WI38 (cell line): ENCODE data around the gene BTBD6.

Source experiments
- H3K4me3 ChIP-seq: 2 replicates; pipeline ENCODE4 v1.5.1; 2011; ENCODE audit warnings: low read depth, mild to moderate bottlenecking, control low read depth, low read length
- TF ChIP-seq, protein P1 (sequence below): IDR thresholded peaks from 2 replicates; pipeline ENCODE4 v1.5.1; 2012; ENCODE audit warnings: low read depth, mild to moderate bottlenecking, control low read depth, low read length

The BTBD6 gene

GRCh38 chr14:105279642-105280361 is 31.5 kb downstream of the BTBD6 start:
- TF ChIP-seq, protein P1, sequence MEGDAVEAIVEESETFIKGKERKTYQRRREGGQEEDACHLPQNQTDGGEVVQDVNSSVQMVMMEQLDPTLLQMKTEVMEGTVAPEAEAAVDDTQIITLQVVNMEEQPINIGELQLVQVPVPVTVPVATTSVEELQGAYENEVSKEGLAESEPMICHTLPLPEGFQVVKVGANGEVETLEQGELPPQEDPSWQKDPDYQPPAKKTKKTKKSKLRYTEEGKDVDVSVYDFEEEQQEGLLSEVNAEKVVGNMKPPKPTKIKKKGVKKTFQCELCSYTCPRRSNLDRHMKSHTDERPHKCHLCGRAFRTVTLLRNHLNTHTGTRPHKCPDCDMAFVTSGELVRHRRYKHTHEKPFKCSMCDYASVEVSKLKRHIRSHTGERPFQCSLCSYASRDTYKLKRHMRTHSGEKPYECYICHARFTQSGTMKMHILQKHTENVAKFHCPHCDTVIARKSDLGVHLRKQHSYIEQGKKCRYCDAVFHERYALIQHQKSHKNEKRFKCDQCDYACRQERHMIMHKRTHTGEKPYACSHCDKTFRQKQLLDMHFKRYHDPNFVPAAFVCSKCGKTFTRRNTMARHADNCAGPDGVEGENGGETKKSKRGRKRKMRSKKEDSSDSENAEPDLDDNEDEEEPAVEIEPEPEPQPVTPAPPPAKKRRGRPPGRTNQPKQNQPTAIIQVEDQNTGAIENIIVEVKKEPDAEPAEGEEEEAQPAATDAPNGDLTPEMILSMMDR: no peak
- H3K4me3 ChIP-seq: no peak overlapping the region

DNA sequence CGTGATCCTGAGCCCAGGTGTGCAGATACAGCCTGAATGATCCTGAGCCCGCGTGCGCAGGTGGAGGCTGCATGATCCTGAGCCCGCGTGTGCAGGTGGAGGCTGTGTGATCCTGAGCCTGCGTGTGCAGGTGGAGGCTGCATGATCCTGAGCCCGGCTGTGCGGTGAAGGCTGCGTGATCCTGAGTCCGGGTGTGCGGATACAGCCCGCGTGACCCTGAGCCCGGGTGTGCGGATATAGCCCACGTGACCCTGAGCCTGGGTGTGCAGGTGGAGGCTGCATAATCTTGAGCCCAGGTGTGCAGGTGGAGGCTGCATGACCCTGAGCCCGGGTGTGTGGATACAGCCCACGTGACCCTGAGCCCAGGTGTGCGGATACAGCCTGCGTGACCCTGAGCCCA is 32.2 kb downstream of the BTBD6 start:
- TF ChIP-seq, protein P1: no peak
- no peak overlapping the region for H3K4me3 ChIP-seq

DNA sequence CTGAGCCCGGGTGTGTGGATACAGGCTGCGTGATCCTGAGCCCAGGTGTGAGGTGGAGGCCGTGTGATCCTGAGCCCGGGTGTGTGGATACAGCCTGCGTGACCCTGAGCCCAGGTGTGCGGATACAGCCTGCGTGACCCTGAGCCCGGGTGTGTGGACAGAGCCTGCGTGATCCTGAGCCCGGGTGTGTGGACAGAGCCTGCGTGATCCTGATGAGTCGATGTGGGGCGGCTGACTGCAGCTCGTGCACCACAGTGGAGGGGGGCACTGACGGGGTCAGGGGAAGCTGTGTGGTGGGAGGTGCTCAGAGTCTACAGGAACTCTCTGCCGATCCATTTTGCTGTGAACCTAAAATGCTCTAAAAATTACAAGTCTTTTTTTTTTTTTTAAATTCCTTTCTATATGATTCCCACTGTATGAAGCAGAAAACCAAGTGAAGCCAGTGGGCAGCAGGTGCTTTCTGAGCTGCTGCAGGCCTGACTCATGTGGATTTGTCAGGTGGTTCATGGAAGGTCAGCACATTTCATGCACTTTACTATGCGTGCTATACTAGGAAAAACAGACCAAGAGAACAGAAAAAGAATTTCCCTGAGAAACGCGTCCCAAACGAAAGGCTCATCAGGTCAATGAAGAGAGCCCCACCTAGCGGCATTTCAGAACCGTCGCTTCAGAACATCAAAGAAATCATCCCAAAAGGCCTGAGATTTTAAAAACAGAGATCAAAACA is 33.2 kb downstream of the BTBD6 start:
- TF ChIP-seq, protein P1: peak; percentile 80
- no peak overlapping the region for H3K4me3 ChIP-seq

- TF ChIP-seq, protein P1: no peak
- H3K4me3 ChIP-seq: no peak overlapping the region
Measured at GRCh38 chr14:105282098-105282725, 33.9 kb downstream of the BTBD6 start.

GRCh38 chr14:105283028-105283427 is 34.7 kb downstream of the BTBD6 start:
- no peak overlapping the region for H3K4me3 ChIP-seq
- TF ChIP-seq, protein P1: no peak

- TF ChIP-seq, protein P1: no peak
- H3K4me3 ChIP-seq: no peak overlapping the region
Measured at GRCh38 chr14:105283899-105284298, 35.6 kb downstream of the BTBD6 start.

DNA sequence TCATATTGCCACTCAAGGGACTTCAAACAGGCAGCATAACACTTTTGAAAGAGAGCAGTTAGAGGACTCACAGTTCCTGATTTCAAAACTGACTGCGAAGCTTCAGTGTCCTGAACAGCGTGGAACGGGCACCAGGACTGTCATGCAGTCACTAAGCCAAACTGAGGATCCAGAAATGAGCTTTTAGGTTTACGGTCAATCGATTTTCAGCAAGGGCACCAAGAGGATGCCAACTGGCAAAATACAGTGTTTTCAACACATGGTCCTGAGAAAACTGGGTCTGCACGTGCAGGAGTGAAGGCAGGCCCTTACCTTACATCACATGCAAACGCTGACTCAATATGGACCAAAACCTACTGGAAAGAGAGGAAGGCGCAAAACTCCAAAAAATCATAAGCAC is 36.8 kb downstream of the BTBD6 start:
- no peak overlapping the region for H3K4me3 ChIP-seq
- TF ChIP-seq, protein P1: no peak
